Lower leg skin (tissue), 3 donors: ENCODE measurements around the gene SLC25A28.

Experiments
- CTCF ChIP-seq, 3 donors: fragments of 450-650 bp; IDR thresholded peaks; one replicate each; pipeline ENCODE4 v1.5.1; 2016; ENCODE audit warnings: antibody characterized with exemption in 3 of 3, mild to moderate bottlenecking in 3 of 3, moderate library complexity in 2 of 3
- POLR2A ChIP-seq, 2 donors: fragments of 450-650 bp; IDR thresholded peaks; one replicate each; pipeline ENCODE4 v1.6.1; 2016 to 2017; ENCODE audit warnings: antibody characterized with exemption in 2 of 2, mild to moderate bottlenecking in 1 of 2, moderate library complexity in 1 of 2

DNA sequence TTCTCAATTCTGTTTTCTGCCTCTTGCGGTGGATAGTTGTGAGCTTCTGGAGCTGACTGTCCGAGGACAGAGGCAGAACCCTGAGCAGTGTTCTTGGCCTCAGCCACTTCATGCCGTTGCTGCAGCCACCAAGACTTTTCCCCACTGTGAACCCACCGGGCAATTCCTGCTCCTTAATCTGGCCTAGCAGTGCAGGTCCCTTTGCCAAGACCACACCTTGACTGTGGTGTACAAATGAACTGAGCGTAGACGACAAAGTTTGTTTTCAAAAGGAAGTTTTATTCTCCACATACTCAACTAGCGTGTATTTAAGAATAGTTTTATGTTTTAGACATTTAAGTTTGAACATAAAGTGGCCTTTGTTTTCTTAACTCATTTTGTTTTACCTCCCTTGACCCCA is 29.4 kb downstream of the SLC25A28 start:
- no peak for TF ChIP-seq POLR2A (IDR thresholded peaks at IDR 0.05)
- TF ChIP-seq CTCF (IDR thresholded peaks at IDR 0.05), result no peak
